ENCODE measurements around the gene UPF2.
"Not testable (repeated sequence)": the region's sequence is repeated elsewhere in the genome, so short reads cannot be mapped to it uniquely, and the experiment has no call there.

DNA sequence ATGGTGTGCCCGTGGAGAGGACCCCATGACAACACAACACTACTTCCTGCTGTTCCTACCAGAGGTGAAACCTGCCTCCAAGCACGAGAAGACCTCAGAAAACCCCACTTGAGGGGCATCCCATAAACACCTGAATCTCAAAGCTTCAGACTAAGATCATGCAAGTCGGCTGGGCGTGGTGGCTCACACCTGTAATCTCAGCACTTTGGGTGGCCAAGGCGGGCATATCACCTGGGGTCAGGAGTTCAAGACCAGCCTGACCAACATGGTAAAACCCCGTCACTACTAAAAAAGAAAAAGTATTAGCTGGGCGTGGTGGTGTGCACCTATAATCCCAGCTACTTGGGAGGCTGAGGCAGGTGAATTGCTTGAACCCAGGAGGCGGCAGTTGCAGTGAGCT, 153.3 kb downstream of the UPF2 start:
- TF ChIP-seq, protein P1, sequence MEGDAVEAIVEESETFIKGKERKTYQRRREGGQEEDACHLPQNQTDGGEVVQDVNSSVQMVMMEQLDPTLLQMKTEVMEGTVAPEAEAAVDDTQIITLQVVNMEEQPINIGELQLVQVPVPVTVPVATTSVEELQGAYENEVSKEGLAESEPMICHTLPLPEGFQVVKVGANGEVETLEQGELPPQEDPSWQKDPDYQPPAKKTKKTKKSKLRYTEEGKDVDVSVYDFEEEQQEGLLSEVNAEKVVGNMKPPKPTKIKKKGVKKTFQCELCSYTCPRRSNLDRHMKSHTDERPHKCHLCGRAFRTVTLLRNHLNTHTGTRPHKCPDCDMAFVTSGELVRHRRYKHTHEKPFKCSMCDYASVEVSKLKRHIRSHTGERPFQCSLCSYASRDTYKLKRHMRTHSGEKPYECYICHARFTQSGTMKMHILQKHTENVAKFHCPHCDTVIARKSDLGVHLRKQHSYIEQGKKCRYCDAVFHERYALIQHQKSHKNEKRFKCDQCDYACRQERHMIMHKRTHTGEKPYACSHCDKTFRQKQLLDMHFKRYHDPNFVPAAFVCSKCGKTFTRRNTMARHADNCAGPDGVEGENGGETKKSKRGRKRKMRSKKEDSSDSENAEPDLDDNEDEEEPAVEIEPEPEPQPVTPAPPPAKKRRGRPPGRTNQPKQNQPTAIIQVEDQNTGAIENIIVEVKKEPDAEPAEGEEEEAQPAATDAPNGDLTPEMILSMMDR (IDR thresholded peaks at IDR 0.05 in 2 of 3, conservative IDR thresholded peaks at IDR 0.05 in 1 of 3; ENCODE audit: control insufficient read depth in 2 of 3, extremely low read depth in 1 of 3, insufficient read depth in 1 of 3, low read depth in 3 of 3, low read length in 3 of 3), result not testable (repeated sequence)
- TF ChIP-seq NFYA (IDR thresholded peaks at IDR 0.05; ENCODE audit: borderline replicate concordance, low read depth, low read length); EZH2 (IDR thresholded peaks at IDR 0.05; ENCODE audit: borderline replicate concordance, control insufficient read depth, low read depth, low read length); TARDBP (IDR thresholded peaks at IDR 0.05; ENCODE audit: borderline replicate concordance); BHLHE40 (IDR thresholded peaks at IDR 0.05; ENCODE audit: borderline replicate concordance in 1 of 2, low read depth in 2 of 2, low read length in 1 of 2); POLR2AphosphoS2 (IDR thresholded peaks at IDR 0.05; ENCODE audit: low read depth, low read length): not testable (repeated sequence)

Measured in GM12878 (cell line).